BLaER1 treated with 17β-estradiol and CSF1 and Interleukin-3, amounts not matched to agents 10 nM and 100 nM (cell line): ENCODE data around the gene SELENOT.

ENCODE experiments used
- H3K27ac ChIP-seq, 11 experiments: shearing (Covaris generic); formaldehyde crosslinking; 2 replicates each; pipeline ENCODE4 v1.8.1; 2022
- H3K27me3 ChIP-seq, 11 experiments: shearing (Covaris generic); formaldehyde crosslinking; 2 replicates each; pipeline ENCODE4 v1.8.1; 2022
- H3K36me3 ChIP-seq, 11 experiments: shearing (Covaris generic); formaldehyde crosslinking; 2 replicates each; pipeline ENCODE4 v1.8.1; 2022
- H3K4me1 ChIP-seq, 10 experiments: shearing (Covaris generic); formaldehyde crosslinking; 2 replicates each; pipeline ENCODE4 v1.8.1; 2022
- H3K4me2 ChIP-seq, 11 experiments: shearing (Covaris generic); formaldehyde crosslinking; 2 replicates each; pipeline ENCODE4 v1.8.1; 2022
- H3K4me3 ChIP-seq, 10 experiments: shearing (Covaris generic); formaldehyde crosslinking; 2 replicates each; pipeline ENCODE4 v1.8.1; 2022
- H3K9ac ChIP-seq, 11 experiments: shearing (Covaris generic); formaldehyde crosslinking; 2 replicates each; pipeline ENCODE4 v1.8.1; 2022
- H3K9me3 ChIP-seq, 11 experiments: shearing (Covaris generic); formaldehyde crosslinking; replicated peaks in 1 of 11; 2 replicates each; pipeline ENCODE4 v1.8.1; 2022
- H4K20me1 ChIP-seq, 11 experiments: shearing (Covaris generic); formaldehyde crosslinking; 2 replicates each; pipeline ENCODE4 v1.8.1; 2022
- Cebpa-rat ChIP-seq, 11 experiments: shearing (Covaris generic); IDR thresholded peaks; 2 replicates each; pipeline ENCODE4 v1.8.1; 2022

Gene SELENOT

GRCh38 chr3:150603153-150603979 lies at the start of gene SELENOT:
TSS of gene SELENOT (plus strand) at chr3:150603321. CDS start at chr3:150603363, 42 bp downstream.
- Histone ChIP-seq H3K36me3 (peaks cover 12 to 26% (median 20%) of the 10 kb centered on the region in 11 experiments; a peak in 19 of 22 replicates), H3K27me3 (no peaks in the 10 kb centered on the region), H3K9ac (peak within 1 kb of the TSS; percentile 89 to 100 (median 98)), H3K4me2 (peak within 1 kb of the TSS; percentile 74 to 96 (median 90)), H4K20me1 (peaks cover 7 to 47% (median 26%) of the 10 kb centered on the region in 11 experiments; a peak in 21 of 22 replicates), H3K27ac (peak within 1 kb of the TSS; percentile 94 to 99 (median 98)), H3K9me3 (no peaks in the 10 kb centered on the region), H3K4me1 (peaks cover 57 to 78% (median 63%) of the 10 kb centered on the region in 10 experiments), H3K4me3 (peak within 1 kb of the TSS; percentile 76 to 98 (median 88))
- no peak for TF ChIP-seq Cebpa-rat (IDR thresholded peaks at IDR 0.05)

GRCh38 chr3:150555859-150556436 lies 47.2 kb upstream of the SELENOT start:
- H3K36me3 ChIP-seq = peaks cover 74 to 100% (median 95%) of the 10 kb centered on the region in 11 experiments
- H3K9me3 ChIP-seq = no peaks in the 10 kb centered on the region
- H3K4me1 ChIP-seq = 0 out of 20 replicates have a peak, but pooled peaks cover 0 to 1% (median 0%) of the 10 kb centered on the region in 10 experiments
- H3K4me3 ChIP-seq = no peak overlapping the region
- H3K27ac ChIP-seq = no peak overlapping the region
- H3K4me2 ChIP-seq = no peak overlapping the region
- no peaks in the 10 kb centered on the region for H3K27me3 ChIP-seq
- H3K9ac ChIP-seq = no peak overlapping the region
- no peak for TF ChIP-seq Cebpa-rat (IDR thresholded peaks at IDR 0.05)
- peaks cover 10 to 83% (median 47%) of the 10 kb centered on the region in 11 experiments; a peak in 16 of 22 replicates for H4K20me1 ChIP-seq

GRCh38 chr3:150556792-150557191 lies 46.3 kb upstream of the SELENOT start:
- Histone ChIP-seq H3K4me2 (no peak overlapping the region), H3K27me3 (no peaks in the 10 kb centered on the region), H3K9me3 (no peaks in the 10 kb centered on the region), H3K4me1 (no peaks in the 10 kb centered on the region), H3K4me3 (no peak overlapping the region), H3K36me3 (peaks cover 73 to 100% (median 95%) of the 10 kb centered on the region in 11 experiments), H3K9ac (no peak overlapping the region), H3K27ac (no peak overlapping the region), H4K20me1 (peaks cover 6 to 79% (median 46%) of the 10 kb centered on the region in 11 experiments; a peak in 16 of 22 replicates)
- no peak for TF ChIP-seq Cebpa-rat (IDR thresholded peaks at IDR 0.05)

GRCh38 chr3:150557725-150558124 lies 45.4 kb upstream of the SELENOT start:
- H4K20me1 ChIP-seq = peaks cover 6 to 75% (median 46%) of the 10 kb centered on the region in 11 experiments; a peak in 16 of 22 replicates
- H3K4me3 ChIP-seq = no peak overlapping the region
- TF ChIP-seq Cebpa-rat (IDR thresholded peaks at IDR 0.05) = no peak
- no peak overlapping the region for H3K4me2 ChIP-seq
- no peak overlapping the region for H3K9ac ChIP-seq
- H3K9me3 ChIP-seq = no peaks in the 10 kb centered on the region
- no peak overlapping the region for H3K27ac ChIP-seq
- H3K36me3 ChIP-seq = peaks cover 70 to 100% (median 93%) of the 10 kb centered on the region in 11 experiments
- no peaks in the 10 kb centered on the region for H3K4me1 ChIP-seq
- no peaks in the 10 kb centered on the region for H3K27me3 ChIP-seq

GRCh38 chr3:150564243-150564642 lies 38.9 kb upstream of the SELENOT start:
- no peak for TF ChIP-seq Cebpa-rat (IDR thresholded peaks at IDR 0.05)
- H3K4me2 ChIP-seq = no peak overlapping the region
- H3K9ac ChIP-seq = no peak overlapping the region
- no peaks in the 10 kb centered on the region for H3K27me3 ChIP-seq
- H3K9me3 ChIP-seq = no peaks in the 10 kb centered on the region
- no peak overlapping the region for H3K4me3 ChIP-seq
- H3K36me3 ChIP-seq = peaks cover 72 to 100% (median 92%) of the 10 kb centered on the region in 11 experiments
- H3K27ac ChIP-seq = no peak overlapping the region
- peaks cover 0 to 17% (median 7%) of the 10 kb centered on the region in 11 experiments; a peak in 7 of 22 replicates for H4K20me1 ChIP-seq
- H3K4me1 ChIP-seq = no peaks in the 10 kb centered on the region

DNA sequence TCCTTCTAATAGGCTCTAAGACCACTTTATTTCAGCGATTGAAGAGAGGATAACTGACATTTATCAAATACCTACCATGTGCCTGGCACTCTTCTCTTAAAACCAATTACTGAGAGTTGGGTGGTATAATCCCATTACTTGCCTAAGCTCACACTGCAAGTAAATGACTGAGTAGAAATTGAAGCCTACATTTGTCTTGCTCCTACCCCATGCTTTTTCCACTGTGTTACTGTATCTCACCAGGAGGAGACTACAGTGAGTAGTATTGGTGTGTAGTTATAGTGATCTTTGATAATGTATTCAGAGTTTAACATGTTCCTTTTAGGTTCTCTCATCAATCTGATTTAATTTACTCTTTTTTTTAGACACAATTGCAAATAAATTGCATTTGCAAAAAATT lies 35.8 kb upstream of the SELENOT start:
- peaks cover 0 to 9% (median 0%) of the 10 kb centered on the region in 11 experiments; a peak in 3 of 22 replicates for H4K20me1 ChIP-seq
- H3K9me3 ChIP-seq = no peaks in the 10 kb centered on the region
- H3K36me3 ChIP-seq = peaks cover 83 to 100% (median 94%) of the 10 kb centered on the region in 11 experiments
- H3K9ac ChIP-seq = no peak overlapping the region
- TF ChIP-seq Cebpa-rat (IDR thresholded peaks at IDR 0.05) = no peak
- H3K27ac ChIP-seq = no peak overlapping the region
- H3K27me3 ChIP-seq = no peaks in the 10 kb centered on the region
- no peak overlapping the region for H3K4me2 ChIP-seq
- H3K4me3 ChIP-seq = no peak overlapping the region
- H3K4me1 ChIP-seq = no peaks in the 10 kb centered on the region

- H3K36me3 ChIP-seq = peaks cover 82 to 99% (median 93%) of the 10 kb centered on the region in 11 experiments
- H3K27me3 ChIP-seq = no peaks in the 10 kb centered on the region
- H3K4me1 ChIP-seq = no peaks in the 10 kb centered on the region
- H3K27ac ChIP-seq = no peak overlapping the region
- TF ChIP-seq Cebpa-rat (IDR thresholded peaks at IDR 0.05) = no peak
- H3K4me3 ChIP-seq = no peak overlapping the region
- peaks cover 0 to 27% (median 7%) of the 10 kb centered on the region in 11 experiments; a peak in 8 of 22 replicates for H4K20me1 ChIP-seq
- no peaks in the 10 kb centered on the region for H3K9me3 ChIP-seq
- H3K9ac ChIP-seq = no peak overlapping the region
- H3K4me2 ChIP-seq = no peak overlapping the region
Observed at GRCh38 chr3:150577855-150578254, 25.3 kb upstream of the SELENOT start.

DNA sequence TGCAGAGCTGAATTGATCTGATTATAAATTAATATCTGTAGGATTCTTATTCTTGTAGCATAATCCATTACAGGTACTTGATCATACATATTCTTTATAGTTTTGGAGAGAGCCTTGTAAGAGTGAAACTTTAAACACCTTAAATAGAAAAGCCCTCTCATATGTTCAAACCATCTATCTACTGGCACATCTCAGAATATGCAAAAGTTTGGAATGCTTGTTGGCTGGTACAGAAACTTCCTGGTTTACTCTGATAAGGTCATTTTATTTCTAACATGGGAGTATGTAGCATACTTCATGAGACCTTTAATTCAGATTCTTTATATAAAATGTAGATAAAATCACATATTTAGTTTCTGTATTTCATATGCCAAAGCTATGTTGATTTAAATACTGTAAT lies 21.9 kb upstream of the SELENOT start:
- H3K27me3 ChIP-seq = no peaks in the 10 kb centered on the region
- H4K20me1 ChIP-seq = peaks cover 0 to 17% (median 3%) of the 10 kb centered on the region in 11 experiments; a peak in 4 of 22 replicates
- H3K36me3 ChIP-seq = peaks cover 86 to 99% (median 91%) of the 10 kb centered on the region in 11 experiments
- H3K27ac ChIP-seq = no peak overlapping the region
- no peak overlapping the region for H3K4me2 ChIP-seq
- no peak overlapping the region for H3K9ac ChIP-seq
- H3K4me3 ChIP-seq = no peak overlapping the region
- no peak for TF ChIP-seq Cebpa-rat (IDR thresholded peaks at IDR 0.05)
- H3K9me3 ChIP-seq = no peaks in the 10 kb centered on the region
- no peaks in the 10 kb centered on the region for H3K4me1 ChIP-seq

GRCh38 chr3:150582620-150583019 lies 20.5 kb upstream of the SELENOT start:
- H3K4me1 ChIP-seq = no peaks in the 10 kb centered on the region
- no peak overlapping the region for H3K4me3 ChIP-seq
- peaks cover 72 to 99% (median 81%) of the 10 kb centered on the region in 11 experiments for H3K36me3 ChIP-seq
- H3K9me3 ChIP-seq = no peaks in the 10 kb centered on the region
- no peaks in the 10 kb centered on the region for H3K27me3 ChIP-seq
- TF ChIP-seq Cebpa-rat (IDR thresholded peaks at IDR 0.05) = no peak
- H3K4me2 ChIP-seq = no peak overlapping the region
- H3K9ac ChIP-seq = no peak overlapping the region
- peaks cover 0 to 12% (median 4%) of the 10 kb centered on the region in 11 experiments; a peak in 5 of 22 replicates for H4K20me1 ChIP-seq
- no peak overlapping the region for H3K27ac ChIP-seq
